ENCODE results near the gene ZNF507. TPM values are rescaled to one million over a fixed set of nuclear protein-coding genes. Genes with fewer than 3 reads are reported as not detected.

ZNF507 gene
- total RNA-seq, 1 experiment from 2014 or later, result 31.1 TPM

DNA sequence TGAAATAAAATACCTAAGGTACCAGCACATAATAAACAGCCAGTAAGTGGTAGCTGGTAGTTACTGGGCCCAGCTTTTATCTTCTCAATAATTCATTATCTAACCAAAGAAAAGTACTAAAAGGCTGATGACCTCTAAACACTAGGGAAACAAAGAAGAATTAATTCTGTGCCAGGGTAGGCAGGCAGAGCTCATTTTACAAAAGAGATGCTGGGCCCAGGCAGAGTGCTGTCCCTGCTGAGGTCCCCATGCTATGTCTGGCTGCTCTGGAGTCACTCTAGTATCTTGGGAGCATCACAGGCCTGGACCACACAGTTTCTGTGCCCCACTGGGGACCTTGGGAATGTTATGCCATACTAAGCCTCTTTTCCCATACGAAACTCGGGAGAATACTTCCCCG is 18.2 kb downstream of the ZNF507 start:
- DNase-seq, result no peak

More for the DNA sequence above, 18.2 kb downstream of the ZNF507 start:
- Mint-ChIP-seq H3K27ac (no peak overlapping the region), H3K4me1 (peaks cover 0 to 3% of the 10 kb centered on the region in 2 experiments; a peak in 1 of 4 replicates), H3K27me3 (ENCODE audit: low read depth) (no peaks in the 10 kb centered on the region), H3K9me3 (no peaks in the 10 kb centered on the region; a peak in 1 of 5 replicates), H3K4me3 (no peak overlapping the region), H3K36me3 (ENCODE audit: insufficient read depth in 1 of 3, low read depth in 3 of 3) (peaks cover 8 to 67% (median 49%) of the 10 kb centered on the region in 3 experiments; a peak in 6 of 7 replicates)
- Histone ChIP-seq H3K18ac (ENCODE audit: insufficient read length, low read depth, low read length) (no peak overlapping the region), H4K91ac (ENCODE audit: insufficient read length, low read depth, low read length) (no peak overlapping the region), H2BK20ac (ENCODE audit: low read depth, low read length, poor library complexity, severe bottlenecking) (no peak overlapping the region), H2BK12ac (ENCODE audit: insufficient read length, low read depth, low read length) (no peak overlapping the region), H2AK5ac (ENCODE audit: insufficient read length, low read length) (no peak overlapping the region), H2BK5ac (ENCODE audit: insufficient read length, low read length) (no peak overlapping the region), H4K20me1 (ENCODE audit: control insufficient read depth, insufficient read depth, insufficient read length) (no peaks in the 10 kb centered on the region), H3T11ph (ENCODE audit: low read length) (no peak overlapping the region), H3K79me1 (ENCODE audit: insufficient read depth, low read depth, low read length, poor library complexity, severe bottlenecking) (peaks cover 6% of the 10 kb centered on the region), H3K27ac (ENCODE audit: insufficient read length, low read depth, low read length) (no peak overlapping the region), H3K56ac (ENCODE audit: insufficient read length, low read depth, low read length) (no peak overlapping the region), H3K27me3 (ENCODE audit: insufficient read depth, low read length) (no peaks in the 10 kb centered on the region), H3K14ac (ENCODE audit: insufficient read depth, low read length) (no peak overlapping the region), H3K4me2 (ENCODE audit: insufficient read depth, insufficient read length, low read length) (no peak overlapping the region), H3K9me3 (ENCODE audit: control insufficient read depth, low read depth, low read length) (no peaks in the 10 kb centered on the region), H3K4me1 (ENCODE audit: insufficient read depth, low read length) (no peaks in the 10 kb centered on the region), H3K9ac (ENCODE audit: extremely low read depth, insufficient read length, low read length) (no peak overlapping the region), H3K23ac (ENCODE audit: insufficient read length, low read depth, low read length) (no peak overlapping the region), H4K8ac (replicated peaks; ENCODE audit: insufficient read length, low read depth, low read length) (no peak overlapping the region), H2BK120ac (ENCODE audit: low read depth, low read length, poor library complexity, severe bottlenecking) (no peak overlapping the region), H3K4ac (ENCODE audit: low read depth, low read length) (no peak overlapping the region), H4K5ac (ENCODE audit: insufficient read length, low read depth, low read length) (no peak overlapping the region), H3K23me2 (ENCODE audit: insufficient read length, low read depth, low read length, poor library complexity, severe bottlenecking) (no peaks in the 10 kb centered on the region), H3K79me2 (ENCODE audit: insufficient read depth, low read length) (no peaks in the 10 kb centered on the region), H2BK15ac (ENCODE audit: low read depth, low read length) (no peak overlapping the region), H2AFZ (ENCODE audit: low read length) (no peak overlapping the region)
- TF ChIP-seq, protein P1, sequence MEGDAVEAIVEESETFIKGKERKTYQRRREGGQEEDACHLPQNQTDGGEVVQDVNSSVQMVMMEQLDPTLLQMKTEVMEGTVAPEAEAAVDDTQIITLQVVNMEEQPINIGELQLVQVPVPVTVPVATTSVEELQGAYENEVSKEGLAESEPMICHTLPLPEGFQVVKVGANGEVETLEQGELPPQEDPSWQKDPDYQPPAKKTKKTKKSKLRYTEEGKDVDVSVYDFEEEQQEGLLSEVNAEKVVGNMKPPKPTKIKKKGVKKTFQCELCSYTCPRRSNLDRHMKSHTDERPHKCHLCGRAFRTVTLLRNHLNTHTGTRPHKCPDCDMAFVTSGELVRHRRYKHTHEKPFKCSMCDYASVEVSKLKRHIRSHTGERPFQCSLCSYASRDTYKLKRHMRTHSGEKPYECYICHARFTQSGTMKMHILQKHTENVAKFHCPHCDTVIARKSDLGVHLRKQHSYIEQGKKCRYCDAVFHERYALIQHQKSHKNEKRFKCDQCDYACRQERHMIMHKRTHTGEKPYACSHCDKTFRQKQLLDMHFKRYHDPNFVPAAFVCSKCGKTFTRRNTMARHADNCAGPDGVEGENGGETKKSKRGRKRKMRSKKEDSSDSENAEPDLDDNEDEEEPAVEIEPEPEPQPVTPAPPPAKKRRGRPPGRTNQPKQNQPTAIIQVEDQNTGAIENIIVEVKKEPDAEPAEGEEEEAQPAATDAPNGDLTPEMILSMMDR (conservative IDR thresholded peaks at IDR 0.05), result no peak
- WGBS (ENCODE audit: extremely low coverage, insufficient read length, low lambda C conversion rate), result no CpG with 5 or more reads among the region's 3 CpGs

All from H9 (cell line).